NCI-H128 (cell line): ENCODE measurements around the gene CELF4.
"Not testable (repeated sequence)": the region's sequence is repeated elsewhere in the genome, so short reads cannot be mapped to it uniquely, and the experiment has no call there.

ENCODE experiments used
- DNase-seq: peaks from one replicate; lab custom pipeline; 2025; ENCODE audit not compliant: unreplicated experiment; lab: John Stamatoyannopoulos, UW

Gene CELF4

GRCh38 chr18:37473195-37473840 is 92.3 kb downstream of the CELF4 start:
- no peak for DNase-seq

- no peak for DNase-seq
These were observed 94.0 kb downstream of the CELF4 start for GRCh38 chr18:37471637-37472036.

- DNase-seq = no peak
These were observed 94.6 kb downstream of the CELF4 start for GRCh38 chr18:37470986-37471385.

- DNase-seq = no peak
These were observed 98.5 kb downstream of the CELF4 start for GRCh38 chr18:37467002-37467662.

- no peak for DNase-seq
These were observed 99.6 kb downstream of the CELF4 start for GRCh38 chr18:37465958-37466357.

- no peak for DNase-seq
These were observed 101.3 kb downstream of the CELF4 start for GRCh38 chr18:37464257-37464656.

- DNase-seq = not testable (repeated sequence)
These were observed 104.3 kb downstream of the CELF4 start for GRCh38 chr18:37461329-37461728.

- DNase-seq = no peak
These were observed 105.0 kb downstream of the CELF4 start for GRCh38 chr18:37460604-37461003.

GRCh38 chr18:37458697-37459096 is 106.9 kb downstream of the CELF4 start:
- no peak for DNase-seq

GRCh38 chr18:37457753-37458152 is 107.8 kb downstream of the CELF4 start:
- no peak for DNase-seq

GRCh38 chr18:37457341-37457740 is 108.3 kb downstream of the CELF4 start:
- no peak for DNase-seq

- no peak for DNase-seq
These were observed 108.7 kb downstream of the CELF4 start for GRCh38 chr18:37456873-37457272.

GRCh38 chr18:37456395-37456794 is 109.2 kb downstream of the CELF4 start:
- no peak for DNase-seq

GRCh38 chr18:37453752-37454151 is 111.8 kb downstream of the CELF4 start:
- no peak for DNase-seq

- no peak for DNase-seq
These were observed 112.8 kb downstream of the CELF4 start for GRCh38 chr18:37452682-37453385.

GRCh38 chr18:37452015-37452414 is 113.6 kb downstream of the CELF4 start:
- no peak for DNase-seq

GRCh38 chr18:37451239-37451825 is 114.3 kb downstream of the CELF4 start:
- no peak for DNase-seq

- DNase-seq = no peak
These were observed 115.0 kb downstream of the CELF4 start for GRCh38 chr18:37450434-37451132.

- DNase-seq = no peak
These were observed 116.0 kb downstream of the CELF4 start for GRCh38 chr18:37449618-37450017.

GRCh38 chr18:37448946-37449345 is 116.7 kb downstream of the CELF4 start:
- DNase-seq = no peak
